ENCODE measurements around the gene NT5C2.

Gene NT5C2

DNA sequence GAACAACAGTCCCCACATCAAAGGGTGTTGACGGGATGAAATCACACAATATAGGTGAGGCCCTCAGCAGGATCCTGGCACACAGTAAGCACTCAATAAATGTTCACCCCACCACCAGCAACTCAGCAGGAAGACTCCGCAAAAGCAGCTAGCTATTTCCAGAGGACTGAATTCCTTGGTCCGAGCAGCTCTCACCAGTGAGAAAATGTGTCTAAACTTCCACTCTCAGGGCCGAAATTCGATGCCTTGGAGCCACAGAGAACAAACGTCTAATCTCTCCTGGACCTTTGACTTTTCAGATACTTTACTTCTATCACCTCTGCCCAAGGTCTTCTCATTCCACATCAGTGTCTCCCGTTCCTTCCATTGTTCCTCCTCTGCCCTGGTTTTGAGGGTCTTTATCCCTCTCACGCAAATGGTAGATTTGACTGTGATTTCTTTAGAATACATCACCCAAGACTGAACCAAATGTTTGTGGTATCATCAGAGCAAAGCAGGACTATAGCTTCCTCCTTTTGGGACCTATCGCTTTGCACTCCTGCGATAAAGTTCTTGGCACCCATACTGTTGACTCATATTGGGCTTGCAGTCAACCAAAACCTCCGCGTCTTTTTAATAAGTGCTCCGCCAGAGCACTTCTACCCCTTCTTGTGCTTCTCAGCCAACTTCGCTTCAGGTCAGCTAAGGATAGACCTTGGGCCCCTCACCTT is 903 bp upstream of the NT5C2 start:
- TF ChIP-seq BACH2 (CRISPR knock-in tag; IDR thresholded peaks at IDR 0.05; ENCODE audit: borderline replicate concordance) (no peak), PPARA (CRISPR knock-in tag; IDR thresholded peaks at IDR 0.05; ENCODE audit: borderline replicate concordance) (no peak), ZFP3 (CRISPR knock-in tag; IDR thresholded peaks at IDR 0.05) (no peak), ESRRG (CRISPR knock-in tag; IDR thresholded peaks at IDR 0.05) (no peak), TOX (CRISPR knock-in tag; IDR thresholded peaks at IDR 0.05; ENCODE audit: borderline replicate concordance) (no peak)
- TF ChIP-seq, protein P1, sequence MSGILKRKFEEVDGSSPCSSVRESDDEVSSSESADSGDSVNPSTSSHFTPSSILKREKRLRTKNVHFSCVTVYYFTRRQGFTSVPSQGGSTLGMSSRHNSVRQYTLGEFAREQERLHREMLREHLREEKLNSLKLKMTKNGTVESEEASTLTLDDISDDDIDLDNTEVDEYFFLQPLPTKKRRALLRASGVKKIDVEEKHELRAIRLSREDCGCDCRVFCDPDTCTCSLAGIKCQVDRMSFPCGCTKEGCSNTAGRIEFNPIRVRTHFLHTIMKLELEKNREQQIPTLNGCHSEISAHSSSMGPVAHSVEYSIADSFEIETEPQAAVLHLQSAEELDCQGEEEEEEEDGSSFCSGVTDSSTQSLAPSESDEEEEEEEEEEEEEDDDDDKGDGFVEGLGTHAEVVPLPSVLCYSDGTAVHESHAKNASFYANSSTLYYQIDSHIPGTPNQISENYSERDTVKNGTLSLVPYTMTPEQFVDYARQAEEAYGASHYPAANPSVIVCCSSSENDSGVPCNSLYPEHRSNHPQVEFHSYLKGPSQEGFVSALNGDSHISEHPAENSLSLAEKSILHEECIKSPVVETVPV (CRISPR knock-in tag; IDR thresholded peaks at IDR 0.05) = no peak
- TF ChIP-seq, protein P2, sequence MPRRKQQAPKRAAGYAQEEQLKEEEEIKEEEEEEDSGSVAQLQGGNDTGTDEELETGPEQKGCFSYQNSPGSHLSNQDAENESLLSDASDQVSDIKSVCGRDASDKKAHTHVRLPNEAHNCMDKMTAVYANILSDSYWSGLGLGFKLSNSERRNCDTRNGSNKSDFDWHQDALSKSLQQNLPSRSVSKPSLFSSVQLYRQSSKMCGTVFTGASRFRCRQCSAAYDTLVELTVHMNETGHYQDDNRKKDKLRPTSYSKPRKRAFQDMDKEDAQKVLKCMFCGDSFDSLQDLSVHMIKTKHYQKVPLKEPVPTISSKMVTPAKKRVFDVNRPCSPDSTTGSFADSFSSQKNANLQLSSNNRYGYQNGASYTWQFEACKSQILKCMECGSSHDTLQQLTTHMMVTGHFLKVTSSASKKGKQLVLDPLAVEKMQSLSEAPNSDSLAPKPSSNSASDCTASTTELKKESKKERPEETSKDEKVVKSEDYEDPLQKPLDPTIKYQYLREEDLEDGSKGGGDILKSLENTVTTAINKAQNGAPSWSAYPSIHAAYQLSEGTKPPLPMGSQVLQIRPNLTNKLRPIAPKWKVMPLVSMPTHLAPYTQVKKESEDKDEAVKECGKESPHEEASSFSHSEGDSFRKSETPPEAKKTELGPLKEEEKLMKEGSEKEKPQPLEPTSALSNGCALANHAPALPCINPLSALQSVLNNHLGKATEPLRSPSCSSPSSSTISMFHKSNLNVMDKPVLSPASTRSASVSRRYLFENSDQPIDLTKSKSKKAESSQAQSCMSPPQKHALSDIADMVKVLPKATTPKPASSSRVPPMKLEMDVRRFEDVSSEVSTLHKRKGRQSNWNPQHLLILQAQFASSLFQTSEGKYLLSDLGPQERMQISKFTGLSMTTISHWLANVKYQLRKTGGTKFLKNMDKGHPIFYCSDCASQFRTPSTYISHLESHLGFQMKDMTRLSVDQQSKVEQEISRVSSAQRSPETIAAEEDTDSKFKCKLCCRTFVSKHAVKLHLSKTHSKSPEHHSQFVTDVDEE (CRISPR knock-in tag; IDR thresholded peaks at IDR 0.05) = no peak
- ATAC-seq = no peak

DNA sequence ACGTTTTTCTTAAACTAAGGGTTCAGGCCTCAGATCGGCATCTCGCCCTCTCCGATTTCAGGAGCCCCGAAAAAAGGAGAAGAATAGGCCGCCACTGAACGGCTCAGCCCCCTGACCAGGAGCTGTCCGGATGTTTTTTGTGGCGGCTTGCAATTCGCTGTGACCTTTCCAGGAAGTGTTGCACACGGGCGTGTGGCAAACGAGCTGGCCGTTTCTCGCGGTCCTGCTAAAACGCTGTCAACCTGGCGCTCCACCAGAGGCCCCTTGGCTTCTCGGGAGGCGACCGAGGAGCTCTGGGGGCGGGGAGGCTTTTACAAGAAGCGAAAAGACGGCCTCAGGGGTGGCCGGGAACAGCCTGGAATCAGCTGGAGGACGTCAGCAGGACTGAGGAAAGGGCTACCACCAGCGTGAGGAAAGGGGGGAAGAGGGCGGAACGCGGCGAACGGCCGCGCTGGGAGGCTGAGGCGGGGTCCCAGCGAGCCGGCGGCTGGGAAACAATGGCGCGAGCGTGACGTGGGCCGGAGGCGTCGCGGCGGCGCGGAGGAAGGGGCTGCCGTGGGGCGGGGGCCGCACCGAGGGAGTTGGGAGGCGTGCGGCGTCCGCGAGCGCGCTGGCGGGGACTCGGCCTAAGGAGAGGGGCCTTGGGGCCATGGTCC is 493 bp downstream of the NT5C2 start:
- TF ChIP-seq ZFP30 (CRISPR knock-in tag; IDR thresholded peaks at IDR 0.05) (no peak), ZFP3 (CRISPR knock-in tag; IDR thresholded peaks at IDR 0.05) (no peak), GLIS3 (CRISPR knock-in tag; IDR thresholded peaks at IDR 0.05) (no peak), OSR1 (CRISPR knock-in tag; IDR thresholded peaks at IDR 0.05) (no peak), ZNF70 (CRISPR knock-in tag; IDR thresholded peaks at IDR 0.05) (no peak), TOX (CRISPR knock-in tag; IDR thresholded peaks at IDR 0.05; ENCODE audit: borderline replicate concordance) (no peak), SNAI2 (CRISPR knock-in tag; IDR thresholded peaks at IDR 0.05) (no peak), RARB (CRISPR knock-in tag; IDR thresholded peaks at IDR 0.05) (no peak), ARNTL (CRISPR knock-in tag; IDR thresholded peaks at IDR 0.05; ENCODE audit: borderline replicate concordance, low read depth) (no peak), ZNF8 (CRISPR knock-in tag; IDR thresholded peaks at IDR 0.05) (no peak), ESRRG (CRISPR knock-in tag; IDR thresholded peaks at IDR 0.05) (no peak), PPARA (CRISPR knock-in tag; IDR thresholded peaks at IDR 0.05; ENCODE audit: borderline replicate concordance) (no peak), BACH2 (CRISPR knock-in tag; IDR thresholded peaks at IDR 0.05; ENCODE audit: borderline replicate concordance) (no peak), ZC3H10 (CRISPR knock-in tag; IDR thresholded peaks at IDR 0.05) (no peak)
- TF ChIP-seq, protein P2 (CRISPR knock-in tag; IDR thresholded peaks at IDR 0.05) = no peak
- TF ChIP-seq, protein P3, sequence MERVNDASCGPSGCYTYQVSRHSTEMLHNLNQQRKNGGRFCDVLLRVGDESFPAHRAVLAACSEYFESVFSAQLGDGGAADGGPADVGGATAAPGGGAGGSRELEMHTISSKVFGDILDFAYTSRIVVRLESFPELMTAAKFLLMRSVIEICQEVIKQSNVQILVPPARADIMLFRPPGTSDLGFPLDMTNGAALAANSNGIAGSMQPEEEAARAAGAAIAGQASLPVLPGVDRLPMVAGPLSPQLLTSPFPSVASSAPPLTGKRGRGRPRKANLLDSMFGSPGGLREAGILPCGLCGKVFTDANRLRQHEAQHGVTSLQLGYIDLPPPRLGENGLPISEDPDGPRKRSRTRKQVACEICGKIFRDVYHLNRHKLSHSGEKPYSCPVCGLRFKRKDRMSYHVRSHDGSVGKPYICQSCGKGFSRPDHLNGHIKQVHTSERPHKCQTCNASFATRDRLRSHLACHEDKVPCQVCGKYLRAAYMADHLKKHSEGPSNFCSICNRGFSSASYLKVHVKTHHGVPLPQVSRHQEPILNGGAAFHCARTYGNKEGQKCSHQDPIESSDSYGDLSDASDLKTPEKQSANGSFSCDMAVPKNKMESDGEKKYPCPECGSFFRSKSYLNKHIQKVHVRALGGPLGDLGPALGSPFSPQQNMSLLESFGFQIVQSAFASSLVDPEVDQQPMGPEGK (CRISPR knock-in tag; IDR thresholded peaks at IDR 0.05; ENCODE audit: borderline replicate concordance) = no peak
- TF ChIP-seq, protein P4, sequence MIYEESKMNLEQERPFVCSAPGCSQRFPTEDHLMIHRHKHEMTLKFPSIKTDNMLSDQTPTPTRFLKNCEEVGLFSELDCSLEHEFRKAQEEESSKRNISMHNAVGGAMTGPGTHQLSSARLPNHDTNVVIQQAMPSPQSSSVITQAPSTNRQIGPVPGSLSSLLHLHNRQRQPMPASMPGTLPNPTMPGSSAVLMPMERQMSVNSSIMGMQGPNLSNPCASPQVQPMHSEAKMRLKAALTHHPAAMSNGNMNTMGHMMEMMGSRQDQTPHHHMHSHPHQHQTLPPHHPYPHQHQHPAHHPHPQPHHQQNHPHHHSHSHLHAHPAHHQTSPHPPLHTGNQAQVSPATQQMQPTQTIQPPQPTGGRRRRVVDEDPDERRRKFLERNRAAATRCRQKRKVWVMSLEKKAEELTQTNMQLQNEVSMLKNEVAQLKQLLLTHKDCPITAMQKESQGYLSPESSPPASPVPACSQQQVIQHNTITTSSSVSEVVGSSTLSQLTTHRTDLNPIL (CRISPR knock-in tag; IDR thresholded peaks at IDR 0.05; ENCODE audit: low read depth) = no peak
- TF ChIP-seq, protein P1 (CRISPR knock-in tag; IDR thresholded peaks at IDR 0.05) = no peak
- TF ChIP-seq, protein P5, sequence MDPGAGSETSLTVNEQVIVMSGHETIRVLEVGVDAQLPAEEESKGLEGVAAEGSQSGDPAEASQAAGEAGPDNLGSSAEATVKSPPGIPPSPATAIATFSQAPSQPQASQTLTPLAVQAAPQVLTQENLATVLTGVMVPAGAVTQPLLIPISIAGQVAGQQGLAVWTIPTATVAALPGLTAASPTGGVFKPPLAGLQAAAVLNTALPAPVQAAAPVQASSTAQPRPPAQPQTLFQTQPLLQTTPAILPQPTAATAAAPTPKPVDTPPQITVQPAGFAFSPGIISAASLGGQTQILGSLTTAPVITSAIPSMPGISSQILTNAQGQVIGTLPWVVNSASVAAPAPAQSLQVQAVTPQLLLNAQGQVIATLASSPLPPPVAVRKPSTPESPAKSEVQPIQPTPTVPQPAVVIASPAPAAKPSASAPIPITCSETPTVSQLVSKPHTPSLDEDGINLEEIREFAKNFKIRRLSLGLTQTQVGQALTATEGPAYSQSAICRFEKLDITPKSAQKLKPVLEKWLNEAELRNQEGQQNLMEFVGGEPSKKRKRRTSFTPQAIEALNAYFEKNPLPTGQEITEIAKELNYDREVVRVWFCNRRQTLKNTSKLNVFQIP (CRISPR knock-in tag; IDR thresholded peaks at IDR 0.05; ENCODE audit: borderline replicate concordance, low read depth) = no peak
- ATAC-seq = peak; percentile 71
